Ascending aorta (tissue), 2 donors: ENCODE measurements around the gene DGCR2. TPM values are rescaled to one million over a fixed set of nuclear protein-coding genes. Genes with fewer than 3 reads are reported as not detected.
A peak's percentile ranks its signal among the peaks of the same experiment; 100 is the strongest.

ENCODE experiments used
- DNase-seq, 2 donors: peaks; one replicate each; pipeline ENCODE4 v3.0.0-alpha.2; 2019; ENCODE audit warnings: low spot score in 2 of 2
- H3K27ac ChIP-seq, 2 donors: fragments of 200-600 bp; sonication (generic); one replicate each; pipeline ENCODE4 v1.5.1; 2016 to 2017; ENCODE audit warnings: mild to moderate bottlenecking in 1 of 2
- H3K27me3 ChIP-seq: fragments of 200-600 bp; sonication (generic); one replicate; pipeline ENCODE4 v1.5.1; 2017
- H3K36me3 ChIP-seq, 2 donors: fragments of 200-600 bp; sonication (generic); one replicate each; pipeline ENCODE4 v1.5.1; 2016
- H3K4me1 ChIP-seq, 2 donors: fragments of 200-600 bp; sonication (generic); one replicate each; pipeline ENCODE4 v1.5.1; 2016 to 2017; ENCODE audit warnings: mild to moderate bottlenecking in 1 of 2
- H3K4me3 ChIP-seq, 2 donors: fragments of 200-600 bp; sonication (generic); one replicate each; pipeline ENCODE4 v1.5.1; 2016 to 2017; ENCODE audit warnings: mild to moderate bottlenecking in 1 of 2
- H3K9me3 ChIP-seq, 2 donors: fragments of 200-600 bp; sonication (generic); one replicate each; pipeline ENCODE4 v1.5.1; 2016
- CTCF ChIP-seq, 3 experiments: fragments of 200-600 bp in 2 of 3; fragments of 450-650 bp in 1 of 3; sonication (generic) in 2 of 3; IDR thresholded peaks; one replicate each; pipeline ENCODE4 v1.5.1; 2016 to 2019; ENCODE audit warnings: antibody characterized with exemption in 3 of 3, mild to moderate bottlenecking in 1 of 3, moderate library complexity in 1 of 3
- intact Hi-C: fragments of 100-400 bp; cut with DNase I; formaldehyde crosslinking; loops from one replicate; pipeline ENCODE4 v1.15.1; 2023
- total RNA-seq: library from RNA; depleted of rRNA; stranded (reverse); fragments of >200 nt; gene quantifications from one replicate; pipeline ENCODE4 v1.1.0, GENCODE V29; 2016

The DGCR2 gene
- total RNA-seq, 1 donor from 2014 or later: 34.7 TPM

- Histone ChIP-seq H3K27ac (no peak overlapping the region), H3K9me3 (no peaks in the 10 kb centered on the region), H3K4me1 (no peaks in the 10 kb centered on the region), H3K27me3 (no peaks in the 10 kb centered on the region), H3K4me3 (no peak overlapping the region), H3K36me3 (peaks cover 93 to 95% of the 10 kb centered on the region in 2 donors)
- no peak for TF ChIP-seq CTCF (IDR thresholded peaks at IDR 0.05)
- intact Hi-C loops: no loop called here
- DNase-seq: no peak
Observed at GRCh38 chr22:19045094-19045493, 77.1 kb downstream of the DGCR2 start.

GRCh38 chr22:19044381-19044780 is 77.8 kb downstream of the DGCR2 start:
- Histone ChIP-seq H3K27me3 (no peaks in the 10 kb centered on the region), H3K9me3 (no peaks in the 10 kb centered on the region), H3K4me3 (no peak overlapping the region), H3K36me3 (peaks cover 94 to 98% of the 10 kb centered on the region in 2 donors), H3K27ac (no peak overlapping the region), H3K4me1 (no peaks in the 10 kb centered on the region)
- intact Hi-C loops: no loop called here
- no peak for TF ChIP-seq CTCF (IDR thresholded peaks at IDR 0.05)
- peak in 1 of 2 donors; percentile 7 for DNase-seq

GRCh38 chr22:19043121-19044085 is 78.8 kb downstream of the DGCR2 start:
- Histone ChIP-seq H3K27ac (no peak overlapping the region), H3K4me1 (no peaks in the 10 kb centered on the region), H3K9me3 (no peaks in the 10 kb centered on the region), H3K4me3 (no peak overlapping the region), H3K27me3 (no peaks in the 10 kb centered on the region), H3K36me3 (peaks cover 93 to 98% of the 10 kb centered on the region in 2 donors)
- intact Hi-C loops: no loop called here
- peak in 1 of 2 donors; percentile 37 for DNase-seq
- TF ChIP-seq CTCF (IDR thresholded peaks at IDR 0.05): no peak

GRCh38 chr22:19042285-19043120 is 79.7 kb downstream of the DGCR2 start:
- no peaks in the 10 kb centered on the region for H3K27me3 ChIP-seq
- H3K9me3 ChIP-seq: no peaks in the 10 kb centered on the region
- intact Hi-C loops: no loop called here
- no peak for TF ChIP-seq CTCF (IDR thresholded peaks at IDR 0.05)
- no peak overlapping the region for H3K27ac ChIP-seq
- DNase-seq: peak in 1 of 2 donors; percentile 50
- no peak overlapping the region for H3K4me3 ChIP-seq
- H3K36me3 ChIP-seq: peaks cover 89 to 98% of the 10 kb centered on the region in 2 donors
- no peaks in the 10 kb centered on the region for H3K4me1 ChIP-seq

GRCh38 chr22:19041704-19042074 is 80.5 kb downstream of the DGCR2 start:
- no peak overlapping the region for H3K4me3 ChIP-seq
- H3K9me3 ChIP-seq: no peaks in the 10 kb centered on the region
- peak in 1 of 2 donors; percentile 53 for DNase-seq
- intact Hi-C loops: no loop called here
- peaks cover 81 to 91% of the 10 kb centered on the region in 2 donors for H3K36me3 ChIP-seq
- H3K4me1 ChIP-seq: no peaks in the 10 kb centered on the region
- no peak for TF ChIP-seq CTCF (IDR thresholded peaks at IDR 0.05)
- no peaks in the 10 kb centered on the region for H3K27me3 ChIP-seq
- no peak overlapping the region for H3K27ac ChIP-seq
